Endothelial cell (in vitro differentiated cells): ENCODE data around the gene BICDL2. TPM values are rescaled to one million over a fixed set of nuclear protein-coding genes. Genes with fewer than 3 reads are reported as not detected.

Experiments
- DNase-seq: peaks from one replicate; pipeline ENCODE4 v3.0.0; 2021; ENCODE audit warnings: low spot score
- H3K27ac Mint-ChIP-seq: one replicate; pipeline ENCODE4 v1.8.0; 2021; ENCODE audit warnings: mixed read lengths, inconsistent platforms; ENCODE audit not compliant: unreplicated experiment
- H3K27me3 Mint-ChIP-seq: one replicate; pipeline ENCODE4 v1.8.0; 2021; ENCODE audit warnings: mild to moderate bottlenecking, moderate library complexity, mixed read lengths, inconsistent platforms; ENCODE audit not compliant: unreplicated experiment
- H3K36me3 Mint-ChIP-seq: one replicate; pipeline ENCODE4 v1.8.0; 2021; ENCODE audit warnings: mild to moderate bottlenecking, low read depth, mixed read lengths, inconsistent platforms; ENCODE audit not compliant: unreplicated experiment
- H3K4me1 Mint-ChIP-seq: one replicate; pipeline ENCODE4 v1.8.0; 2021; ENCODE audit warnings: mild to moderate bottlenecking, mixed read lengths, inconsistent platforms; ENCODE audit not compliant: unreplicated experiment
- H3K4me3 Mint-ChIP-seq: one replicate; pipeline ENCODE4 v1.8.0; 2021; ENCODE audit warnings: mild to moderate bottlenecking, mixed read lengths, inconsistent platforms; ENCODE audit not compliant: unreplicated experiment
- H3K9me3 Mint-ChIP-seq: one replicate; pipeline ENCODE4 v1.8.0; 2021; ENCODE audit warnings: mixed read lengths, inconsistent platforms; ENCODE audit not compliant: unreplicated experiment
- CTCF ChIP-seq: fragments of 200-600 bp; sonication (generic); IDR thresholded peaks from one replicate; pipeline ENCODE4 v1.5.0; 2021; ENCODE audit warnings: antibody characterized with exemption; ENCODE audit not compliant: unreplicated experiment
- total RNA-seq: library from RNA; stranded (reverse); fragmentation: NEBNext Ultra II Directional; extraction: Animal tissue kit (Norgen Biotek cat#: 25700); gene quantifications from one replicate; pipeline ENCODE4 v1.2.1, GENCODE V29; 2021; ENCODE audit not compliant: unreplicated experiment

The BICDL2 gene
- total RNA-seq, 1 donor from 2014 or later: 0.13 TPM

- peaks cover 19% of the 10 kb centered on the region for H3K27me3 Mint-ChIP-seq
- peaks cover 5% of the 10 kb centered on the region for H3K36me3 Mint-ChIP-seq
- no peak for TF ChIP-seq CTCF
- no peak for DNase-seq
- peak overlapping the region; percentile 67 for H3K4me3 Mint-ChIP-seq
- H3K9me3 Mint-ChIP-seq: no peaks in the 10 kb centered on the region
- H3K4me1 Mint-ChIP-seq: peaks cover 4% of the 10 kb centered on the region
- H3K27ac Mint-ChIP-seq: no peak overlapping the region
These were observed 20.8 kb downstream of the BICDL2 start for GRCh38 chr16:3015865-3016521.

GRCh38 chr16:3014971-3015370, 21.8 kb downstream of the BICDL2 start:
- Mint-ChIP-seq H3K4me1 (peaks cover 4% of the 10 kb centered on the region), H3K36me3 (peaks cover 5% of the 10 kb centered on the region), H3K27ac (no peak overlapping the region), H3K4me3 (no peak overlapping the region), H3K9me3 (no peaks in the 10 kb centered on the region), H3K27me3 (peaks cover 18% of the 10 kb centered on the region)
- no peak for DNase-seq
- no peak for TF ChIP-seq CTCF

- H3K4me3 Mint-ChIP-seq: no peak overlapping the region
- peaks cover 16% of the 10 kb centered on the region for H3K27me3 Mint-ChIP-seq
- TF ChIP-seq CTCF: no peak
- H3K9me3 Mint-ChIP-seq: no peaks in the 10 kb centered on the region
- H3K36me3 Mint-ChIP-seq: peaks cover 5% of the 10 kb centered on the region
- H3K4me1 Mint-ChIP-seq: peaks cover 2% of the 10 kb centered on the region
- peak overlapping the region; percentile 24 for H3K27ac Mint-ChIP-seq
- no peak for DNase-seq
These were observed 22.6 kb downstream of the BICDL2 start for GRCh38 chr16:3013998-3014690.

- H3K27ac Mint-ChIP-seq: no peak overlapping the region
- H3K36me3 Mint-ChIP-seq: peaks cover 5% of the 10 kb centered on the region
- H3K4me3 Mint-ChIP-seq: no peak overlapping the region
- no peaks in the 10 kb centered on the region for H3K9me3 Mint-ChIP-seq
- no peak for TF ChIP-seq CTCF
- peaks cover 6% of the 10 kb centered on the region for H3K4me1 Mint-ChIP-seq
- DNase-seq: no peak
- peaks cover 16% of the 10 kb centered on the region for H3K27me3 Mint-ChIP-seq
These were observed 23.2 kb downstream of the BICDL2 start for GRCh38 chr16:3013491-3013951.

GRCh38 chr16:3012828-3013420, 23.8 kb downstream of the BICDL2 start, which contains the start of gene CLDN9:
Gene CLDN9 (plus strand): TSS chr16:3012923. CDS start chr16:3013363, 440 bp downstream.
- TF ChIP-seq CTCF: no peak
- Mint-ChIP-seq H3K36me3 (peaks cover 5% of the 10 kb centered on the region), H3K4me3 (no peak within 1 kb of the TSS), H3K4me1 (peaks cover 12% of the 10 kb centered on the region), H3K27me3 (peaks cover 16% of the 10 kb centered on the region), H3K9me3 (no peaks in the 10 kb centered on the region), H3K27ac (no peak within 1 kb of the TSS)
- DNase-seq: no peak
